Endothelial cell (in vitro differentiated cells): ENCODE data around the gene BPI. TPM values are rescaled to one million over a fixed set of nuclear protein-coding genes. Genes with fewer than 3 reads are reported as not detected.

Experiments used
- DNase-seq: peaks from one replicate; pipeline ENCODE4 v3.0.0; 2021; ENCODE audit warnings: low spot score
- H3K27ac Mint-ChIP-seq: one replicate; pipeline ENCODE4 v1.8.0; 2021; ENCODE audit warnings: mixed read lengths, inconsistent platforms; ENCODE audit not compliant: unreplicated experiment
- H3K27me3 Mint-ChIP-seq: one replicate; pipeline ENCODE4 v1.8.0; 2021; ENCODE audit warnings: mild to moderate bottlenecking, moderate library complexity, mixed read lengths, inconsistent platforms; ENCODE audit not compliant: unreplicated experiment
- H3K36me3 Mint-ChIP-seq: one replicate; pipeline ENCODE4 v1.8.0; 2021; ENCODE audit warnings: mild to moderate bottlenecking, low read depth, mixed read lengths, inconsistent platforms; ENCODE audit not compliant: unreplicated experiment
- H3K4me1 Mint-ChIP-seq: one replicate; pipeline ENCODE4 v1.8.0; 2021; ENCODE audit warnings: mild to moderate bottlenecking, mixed read lengths, inconsistent platforms; ENCODE audit not compliant: unreplicated experiment
- H3K4me3 Mint-ChIP-seq: one replicate; pipeline ENCODE4 v1.8.0; 2021; ENCODE audit warnings: mild to moderate bottlenecking, mixed read lengths, inconsistent platforms; ENCODE audit not compliant: unreplicated experiment
- H3K9me3 Mint-ChIP-seq: one replicate; pipeline ENCODE4 v1.8.0; 2021; ENCODE audit warnings: mixed read lengths, inconsistent platforms; ENCODE audit not compliant: unreplicated experiment
- total RNA-seq: library from RNA; stranded (reverse); fragmentation: NEBNext Ultra II Directional; extraction: Animal tissue kit (Norgen Biotek cat#: 25700); gene quantifications from one replicate; pipeline ENCODE4 v1.2.1, GENCODE V29; 2021; ENCODE audit not compliant: unreplicated experiment
- TF ChIP-seq, protein P1 (sequence below): fragments of 200-600 bp; sonication (generic); IDR thresholded peaks from one replicate; pipeline ENCODE4 v1.5.0; 2021; ENCODE audit warnings: antibody characterized with exemption; ENCODE audit not compliant: unreplicated experiment

The BPI gene
- total RNA-seq, 1 donor from 2014 or later: not detected

DNA sequence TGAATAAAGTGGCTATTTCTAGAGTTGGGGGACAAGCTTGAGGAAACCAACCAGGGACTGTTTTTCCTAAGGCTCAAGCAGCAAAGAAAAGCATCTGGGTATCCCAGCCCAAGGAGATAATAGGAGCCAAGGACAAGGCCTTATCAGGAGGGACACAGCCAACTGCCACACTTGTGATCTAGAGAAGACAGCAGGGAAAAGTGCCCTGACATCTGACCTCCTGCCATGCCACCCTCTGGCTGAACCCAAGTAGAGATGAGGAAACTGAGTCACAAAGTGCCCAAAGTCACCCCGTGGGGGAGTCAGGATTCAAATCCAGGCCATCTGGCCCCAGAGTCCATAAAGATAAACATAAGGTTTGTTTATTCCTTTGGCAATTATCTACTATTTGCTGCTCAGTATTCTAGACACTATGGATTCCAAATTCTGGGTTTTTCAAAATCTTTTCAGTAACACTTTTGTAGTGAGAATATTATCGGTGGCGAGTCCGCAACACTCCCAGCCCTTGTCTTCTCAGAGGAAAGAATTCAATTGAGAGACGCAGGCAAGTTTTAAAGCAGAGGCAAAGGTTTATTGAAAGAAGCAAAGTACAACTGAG is 38.9 kb downstream of the BPI start:
- no peaks in the 10 kb centered on the region for H3K9me3 Mint-ChIP-seq
- no peaks in the 10 kb centered on the region for H3K4me1 Mint-ChIP-seq
- no peak overlapping the region for H3K27ac Mint-ChIP-seq
- TF ChIP-seq, protein P1, sequence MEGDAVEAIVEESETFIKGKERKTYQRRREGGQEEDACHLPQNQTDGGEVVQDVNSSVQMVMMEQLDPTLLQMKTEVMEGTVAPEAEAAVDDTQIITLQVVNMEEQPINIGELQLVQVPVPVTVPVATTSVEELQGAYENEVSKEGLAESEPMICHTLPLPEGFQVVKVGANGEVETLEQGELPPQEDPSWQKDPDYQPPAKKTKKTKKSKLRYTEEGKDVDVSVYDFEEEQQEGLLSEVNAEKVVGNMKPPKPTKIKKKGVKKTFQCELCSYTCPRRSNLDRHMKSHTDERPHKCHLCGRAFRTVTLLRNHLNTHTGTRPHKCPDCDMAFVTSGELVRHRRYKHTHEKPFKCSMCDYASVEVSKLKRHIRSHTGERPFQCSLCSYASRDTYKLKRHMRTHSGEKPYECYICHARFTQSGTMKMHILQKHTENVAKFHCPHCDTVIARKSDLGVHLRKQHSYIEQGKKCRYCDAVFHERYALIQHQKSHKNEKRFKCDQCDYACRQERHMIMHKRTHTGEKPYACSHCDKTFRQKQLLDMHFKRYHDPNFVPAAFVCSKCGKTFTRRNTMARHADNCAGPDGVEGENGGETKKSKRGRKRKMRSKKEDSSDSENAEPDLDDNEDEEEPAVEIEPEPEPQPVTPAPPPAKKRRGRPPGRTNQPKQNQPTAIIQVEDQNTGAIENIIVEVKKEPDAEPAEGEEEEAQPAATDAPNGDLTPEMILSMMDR: no peak
- no peak for DNase-seq
- H3K36me3 Mint-ChIP-seq: peaks cover 4% of the 10 kb centered on the region
- H3K27me3 Mint-ChIP-seq: no peaks in the 10 kb centered on the region
- H3K4me3 Mint-ChIP-seq: no peak overlapping the region

DNA sequence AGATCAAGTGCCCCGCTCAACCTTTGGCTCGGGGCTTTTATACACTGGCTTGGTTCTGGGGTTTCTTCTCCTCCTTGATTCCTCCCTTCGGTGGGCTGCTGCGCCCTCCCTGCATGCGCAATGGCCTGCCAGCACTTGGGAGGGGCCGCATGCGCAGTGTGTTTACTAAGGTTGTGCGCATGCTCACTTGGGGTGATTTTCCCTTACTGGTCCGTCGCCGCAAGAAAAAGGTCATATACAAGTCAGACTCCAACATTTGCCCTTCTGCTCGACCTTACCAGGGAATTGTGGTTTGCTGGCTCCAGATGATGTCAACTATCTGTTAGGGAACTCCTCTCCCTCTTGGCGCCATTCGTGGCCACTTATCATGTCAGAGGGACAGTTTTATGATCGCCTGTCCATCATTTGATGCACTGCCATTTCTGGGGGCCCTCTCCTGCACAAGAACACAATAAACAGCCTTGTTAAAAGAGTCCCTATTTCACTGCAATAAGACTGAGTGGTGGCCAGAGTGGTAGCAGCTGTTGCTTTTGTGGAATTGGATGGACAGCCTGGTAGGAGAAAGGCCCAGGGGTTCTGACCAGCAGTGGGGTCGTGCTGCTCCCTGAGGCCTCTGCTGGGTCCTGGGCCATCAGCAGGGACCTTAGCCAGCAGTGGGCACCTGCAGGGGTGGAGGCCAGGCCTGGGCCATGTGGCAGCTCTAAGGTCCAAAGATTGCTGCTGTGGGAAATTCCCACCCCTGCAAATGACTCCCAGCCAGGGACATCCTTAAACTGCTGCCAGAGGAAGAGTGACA is 39.6 kb downstream of the BPI start:
- DNase-seq: no peak
- H3K27ac Mint-ChIP-seq: no peak overlapping the region
- no peaks in the 10 kb centered on the region for H3K4me1 Mint-ChIP-seq
- H3K27me3 Mint-ChIP-seq: no peaks in the 10 kb centered on the region
- no peak overlapping the region for H3K4me3 Mint-ChIP-seq
- TF ChIP-seq, protein P1: no peak
- H3K36me3 Mint-ChIP-seq: no peaks in the 10 kb centered on the region
- H3K9me3 Mint-ChIP-seq: no peaks in the 10 kb centered on the region

DNA sequence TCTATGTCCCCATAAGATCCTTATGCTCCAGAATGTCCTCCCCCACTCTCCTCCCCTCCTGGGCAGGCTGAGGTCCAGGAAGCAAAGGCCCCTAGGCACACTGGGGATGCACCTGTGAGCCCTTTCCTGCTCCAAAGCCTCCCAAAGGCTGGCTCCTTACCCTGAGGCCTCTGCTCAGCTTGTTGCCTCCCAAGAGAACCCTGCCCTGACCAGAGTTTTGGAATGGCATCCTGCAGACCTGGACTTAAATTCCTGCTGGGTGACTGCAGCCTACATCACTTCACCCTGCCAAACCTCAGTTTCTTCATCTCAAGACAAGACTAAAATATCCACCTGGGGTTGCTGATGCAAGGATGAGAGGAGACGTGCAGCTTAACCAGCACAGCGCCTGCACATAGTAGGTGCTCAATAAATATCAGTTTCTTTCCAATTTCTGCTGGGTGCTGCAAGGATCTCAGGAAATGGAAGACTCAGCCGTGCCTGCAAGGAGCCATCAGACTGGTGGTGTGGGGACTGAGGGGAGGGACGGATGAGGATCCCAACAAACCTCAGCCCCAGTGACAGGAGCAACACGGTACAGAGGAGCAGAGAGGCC is 40.2 kb downstream of the BPI start:
- Mint-ChIP-seq H3K36me3 (no peaks in the 10 kb centered on the region), H3K9me3 (no peaks in the 10 kb centered on the region), H3K27me3 (no peaks in the 10 kb centered on the region), H3K27ac (no peak overlapping the region), H3K4me1 (no peaks in the 10 kb centered on the region), H3K4me3 (no peak overlapping the region)
- no peak for DNase-seq
- TF ChIP-seq, protein P1: no peak

DNA sequence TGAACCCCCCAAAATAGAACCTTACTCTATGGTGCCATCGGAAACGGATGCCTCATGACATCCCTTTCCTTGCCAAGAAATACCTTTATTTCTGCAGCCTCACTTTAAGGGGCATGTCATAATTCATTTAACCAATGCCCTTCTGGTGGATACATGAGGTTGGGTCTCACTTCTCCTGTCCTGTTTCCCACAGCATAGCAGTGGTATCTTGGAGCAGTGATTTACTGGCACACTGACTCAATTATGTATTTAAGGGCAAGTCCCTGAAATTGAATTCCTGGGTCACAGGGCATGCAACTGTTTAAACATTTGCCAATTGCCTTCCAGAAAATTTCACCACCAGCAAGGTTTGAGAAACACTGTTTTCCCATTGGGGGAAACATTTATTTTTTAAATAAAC is 41.7 kb downstream of the BPI start:
- TF ChIP-seq, protein P1: no peak
- no peak overlapping the region for H3K4me3 Mint-ChIP-seq
- H3K4me1 Mint-ChIP-seq: peaks cover 2% of the 10 kb centered on the region
- no peaks in the 10 kb centered on the region for H3K36me3 Mint-ChIP-seq
- H3K27ac Mint-ChIP-seq: no peak overlapping the region
- H3K27me3 Mint-ChIP-seq: no peaks in the 10 kb centered on the region
- no peaks in the 10 kb centered on the region for H3K9me3 Mint-ChIP-seq
- no peak for DNase-seq

DNA sequence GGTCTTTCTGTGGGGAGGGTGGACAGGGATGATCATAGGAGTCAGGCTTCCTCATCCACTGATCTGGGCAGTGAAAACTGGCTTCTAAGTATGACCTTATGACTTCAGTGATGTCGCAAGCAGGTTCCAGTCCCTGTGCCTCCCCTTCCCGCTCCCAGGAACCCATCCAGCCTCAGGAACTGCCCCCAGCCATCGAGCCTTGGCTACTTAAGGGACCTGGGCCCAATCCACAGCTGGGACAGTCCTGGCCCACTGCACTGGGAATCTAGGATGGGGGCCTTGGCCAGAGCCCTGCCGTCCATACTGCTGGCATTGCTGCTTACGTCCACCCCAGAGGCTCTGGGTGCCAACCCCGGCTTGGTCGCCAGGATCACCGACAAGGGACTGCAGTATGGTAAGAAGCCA is 42.3 kb downstream of the BPI start, which contains the start of gene LBP:
Gene LBP, plus strand, starts transcription at position 236 of the 405 bp plus-strand sequence. Its CDS starts 35 bp downstream, at position 271.
- no peak within 1 kb of the TSS for H3K4me3 Mint-ChIP-seq
- H3K27me3 Mint-ChIP-seq: no peaks in the 10 kb centered on the region
- no peak within 1 kb of the TSS for H3K27ac Mint-ChIP-seq
- TF ChIP-seq, protein P1: no peak
- no peak for DNase-seq
- H3K36me3 Mint-ChIP-seq: no peaks in the 10 kb centered on the region
- H3K4me1 Mint-ChIP-seq: peaks cover 7% of the 10 kb centered on the region
- no peaks in the 10 kb centered on the region for H3K9me3 Mint-ChIP-seq
